HEK293T (cell line): ENCODE results near the gene DHFR.

ENCODE experiments used
- FOXK2 ChIP-seq: fragments of 450-650 bp; IDR thresholded peaks from 2 replicates; pipeline ENCODE4 v1.6.1; 2016; ENCODE audit warnings: mild to moderate bottlenecking
- FOXM1 ChIP-seq: fragments of 450-650 bp; IDR thresholded peaks from 2 replicates; pipeline ENCODE4 v1.6.1; 2017; ENCODE audit warnings: mild to moderate bottlenecking, borderline replicate concordance
- NFRKB ChIP-seq: fragments of 450-650 bp; IDR thresholded peaks from 2 replicates; pipeline ENCODE4 v1.6.1; 2016; ENCODE audit warnings: mild to moderate bottlenecking, moderate library complexity
- SP1 ChIP-seq: fragments of 450-650 bp; IDR thresholded peaks from 2 replicates; pipeline ENCODE4 v1.6.1; 2017

DNA sequence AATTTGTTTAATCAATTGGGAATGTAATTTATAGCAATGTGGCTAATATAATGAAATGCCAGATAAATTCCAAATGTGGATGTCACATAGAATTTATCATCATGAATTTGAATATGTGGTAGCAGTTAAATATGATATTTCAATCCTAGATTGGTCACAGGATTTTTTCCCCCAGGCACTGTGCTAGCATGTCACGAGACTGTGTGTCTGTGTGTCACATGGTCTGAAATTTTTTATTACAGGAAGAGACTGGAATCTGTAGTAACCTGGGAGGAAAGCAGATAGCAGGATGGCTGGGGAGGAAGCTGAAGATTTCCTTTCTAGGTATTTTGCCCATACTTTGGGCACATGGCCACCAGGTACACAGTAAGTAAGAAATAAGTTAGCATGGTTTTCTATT lies 35.7 kb downstream of the DHFR start:
- TF ChIP-seq FOXK2, result no peak
- no peak for TF ChIP-seq FOXM1
- no peak for TF ChIP-seq NFRKB
- no peak for TF ChIP-seq SP1
